ENCODE results near the gene HARS1. TPM values are rescaled to one million over a fixed set of nuclear protein-coding genes. Genes with fewer than 3 reads are reported as not detected.
A peak's percentile ranks its signal among the peaks of the same experiment; 100 is the strongest.

HARS1 gene
- total and polyA plus RNA-seq, 2 of the 13 experiments (the other 11 are each of a cell fraction or from before 2014, with no cell fraction given): 36.9 to 66.2 TPM

GRCh38 chr5:140690941-140691924 lies at the start of gene HARS1, which contains the start of gene HARS2 (continued):
- TF ChIP-seq, protein P1, sequence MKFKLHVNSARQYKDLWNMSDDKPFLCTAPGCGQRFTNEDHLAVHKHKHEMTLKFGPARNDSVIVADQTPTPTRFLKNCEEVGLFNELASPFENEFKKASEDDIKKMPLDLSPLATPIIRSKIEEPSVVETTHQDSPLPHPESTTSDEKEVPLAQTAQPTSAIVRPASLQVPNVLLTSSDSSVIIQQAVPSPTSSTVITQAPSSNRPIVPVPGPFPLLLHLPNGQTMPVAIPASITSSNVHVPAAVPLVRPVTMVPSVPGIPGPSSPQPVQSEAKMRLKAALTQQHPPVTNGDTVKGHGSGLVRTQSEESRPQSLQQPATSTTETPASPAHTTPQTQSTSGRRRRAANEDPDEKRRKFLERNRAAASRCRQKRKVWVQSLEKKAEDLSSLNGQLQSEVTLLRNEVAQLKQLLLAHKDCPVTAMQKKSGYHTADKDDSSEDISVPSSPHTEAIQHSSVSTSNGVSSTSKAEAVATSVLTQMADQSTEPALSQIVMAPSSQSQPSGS (CRISPR knock-in tag; IDR thresholded peaks at IDR 0.05): no peak; the same call in none of the 2 replicates
- TF ChIP-seq ZFP36L1 (CRISPR knock-in tag; IDR thresholded peaks at IDR 0.05): no peak
- peak; percentile 95; the same call in 1 of the 2 replicates for TF ChIP-seq ZNF235 (CRISPR knock-in tag; IDR thresholded peaks at IDR 0.05; ENCODE audit: borderline replicate concordance)
- TF ChIP-seq TAF1 (CRISPR knock-in tag; IDR thresholded peaks at IDR 0.05): peak; percentile 90
- no peak for TF ChIP-seq HNF4A (CRISPR knock-in tag; IDR thresholded peaks at IDR 0.05)
- TF ChIP-seq MAFF (IDR thresholded peaks at IDR 0.05; ENCODE audit: low read depth, low read length): peak; percentile 24; the same call in 1 of the 2 replicates
- TF ChIP-seq NR1H2 (CRISPR knock-in tag; IDR thresholded peaks at IDR 0.05; ENCODE audit: borderline replicate concordance, low read depth): no peak
- TF ChIP-seq KLF9 (CRISPR knock-in tag; IDR thresholded peaks at IDR 0.05; ENCODE audit: low read depth): 0 out of 2 replicates have a peak, but pooled peaks have one; percentile 84
- TF ChIP-seq, protein P2, sequence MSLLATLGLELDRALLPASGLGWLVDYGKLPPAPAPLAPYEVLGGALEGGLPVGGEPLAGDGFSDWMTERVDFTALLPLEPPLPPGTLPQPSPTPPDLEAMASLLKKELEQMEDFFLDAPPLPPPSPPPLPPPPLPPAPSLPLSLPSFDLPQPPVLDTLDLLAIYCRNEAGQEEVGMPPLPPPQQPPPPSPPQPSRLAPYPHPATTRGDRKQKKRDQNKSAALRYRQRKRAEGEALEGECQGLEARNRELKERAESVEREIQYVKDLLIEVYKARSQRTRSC (CRISPR knock-in tag; IDR thresholded peaks at IDR 0.05; ENCODE audit: low read depth): no peak
- no peak for TF ChIP-seq ZZZ3 (CRISPR knock-in tag; IDR thresholded peaks at IDR 0.05; ENCODE audit: borderline replicate concordance)
- TF ChIP-seq FOXA1 (IDR thresholded peaks at IDR 0.05): no peak
- 0 out of 2 replicates have a peak, but pooled peaks have one; percentile 27 for TF ChIP-seq FOXA1 (CRISPR knock-in tag; IDR thresholded peaks at IDR 0.05)
- TF ChIP-seq, protein P3, sequence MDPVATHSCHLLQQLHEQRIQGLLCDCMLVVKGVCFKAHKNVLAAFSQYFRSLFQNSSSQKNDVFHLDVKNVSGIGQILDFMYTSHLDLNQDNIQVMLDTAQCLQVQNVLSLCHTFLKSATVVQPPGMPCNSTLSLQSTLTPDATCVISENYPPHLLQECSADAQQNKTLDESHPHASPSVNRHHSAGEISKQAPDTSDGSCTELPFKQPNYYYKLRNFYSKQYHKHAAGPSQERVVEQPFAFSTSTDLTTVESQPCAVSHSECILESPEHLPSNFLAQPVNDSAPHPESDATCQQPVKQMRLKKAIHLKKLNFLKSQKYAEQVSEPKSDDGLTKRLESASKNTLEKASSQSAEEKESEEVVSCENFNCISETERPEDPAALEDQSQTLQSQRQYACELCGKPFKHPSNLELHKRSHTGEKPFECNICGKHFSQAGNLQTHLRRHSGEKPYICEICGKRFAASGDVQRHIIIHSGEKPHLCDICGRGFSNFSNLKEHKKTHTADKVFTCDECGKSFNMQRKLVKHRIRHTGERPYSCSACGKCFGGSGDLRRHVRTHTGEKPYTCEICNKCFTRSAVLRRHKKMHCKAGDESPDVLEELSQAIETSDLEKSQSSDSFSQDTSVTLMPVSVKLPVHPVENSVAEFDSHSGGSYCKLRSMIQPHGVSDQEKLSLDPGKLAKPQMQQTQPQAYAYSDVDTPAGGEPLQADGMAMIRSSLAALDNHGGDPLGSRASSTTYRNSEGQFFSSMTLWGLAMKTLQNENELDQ (CRISPR knock-in tag; IDR thresholded peaks at IDR 0.05; ENCODE audit: borderline replicate concordance): no peak
- TF ChIP-seq ZHX2 (IDR thresholded peaks at IDR 0.05; ENCODE audit: low read depth): peak; percentile 52; the same call in 1 of the 2 replicates
- TF ChIP-seq ZHX2 (CRISPR knock-in tag; IDR thresholded peaks at IDR 0.05; ENCODE audit: borderline replicate concordance): 0 out of 2 replicates have a peak, but pooled peaks have one; percentile 75
- peak; percentile 92 for TF ChIP-seq ZNF614 (CRISPR knock-in tag; IDR thresholded peaks at IDR 0.05; ENCODE audit: borderline replicate concordance)
- 0 out of 2 replicates have a peak, but pooled peaks have one; percentile 45 for TF ChIP-seq FOSL2 (CRISPR knock-in tag; IDR thresholded peaks at IDR 0.05)
- peak; percentile 47; the same call in 1 of the 2 replicates for TF ChIP-seq ZNF619 (CRISPR knock-in tag; IDR thresholded peaks at IDR 0.05)
